ENCODE results near the gene ZBED2. TPM values are rescaled to one million over a fixed set of nuclear protein-coding genes. Genes with fewer than 3 reads are reported as not detected.

ZBED2 gene
- total RNA-seq, 1 donor from 2014 or later, result 543 TPM

- DNase-seq (ENCODE audit: low spot score), result no peak
- Mint-ChIP-seq H3K36me3 (ENCODE audit: low read depth) (peaks cover 89% of the 10 kb centered on the region), H3K9me3 (peaks cover 12% of the 10 kb centered on the region), H3K4me1 (ENCODE audit: low read depth) (peaks cover 70% of the 10 kb centered on the region), H3K27me3 (ENCODE audit: low read depth) (no peaks in the 10 kb centered on the region), H3K4me3 (ENCODE audit: low read depth) (no peak overlapping the region), H3K27ac (no peak overlapping the region)
- intact Hi-C loops (cut with micrococcal nuclease), result no loop called here
These were observed 9.9 kb downstream of the ZBED2 start for GRCh38 chr3:111585217-111585616.

GRCh38 chr3:111584744-111585143 is 10.4 kb downstream of the ZBED2 start:
- Mint-ChIP-seq H3K27ac (peak overlapping the region; percentile 22), H3K27me3 (ENCODE audit: low read depth) (no peaks in the 10 kb centered on the region), H3K4me1 (ENCODE audit: low read depth) (peaks cover 70% of the 10 kb centered on the region), H3K36me3 (ENCODE audit: low read depth) (peaks cover 89% of the 10 kb centered on the region), H3K9me3 (peaks cover 12% of the 10 kb centered on the region), H3K4me3 (ENCODE audit: low read depth) (no peak overlapping the region)
- no peak for DNase-seq (ENCODE audit: low spot score)
- intact Hi-C loops (cut with micrococcal nuclease), result no loop called here

DNA sequence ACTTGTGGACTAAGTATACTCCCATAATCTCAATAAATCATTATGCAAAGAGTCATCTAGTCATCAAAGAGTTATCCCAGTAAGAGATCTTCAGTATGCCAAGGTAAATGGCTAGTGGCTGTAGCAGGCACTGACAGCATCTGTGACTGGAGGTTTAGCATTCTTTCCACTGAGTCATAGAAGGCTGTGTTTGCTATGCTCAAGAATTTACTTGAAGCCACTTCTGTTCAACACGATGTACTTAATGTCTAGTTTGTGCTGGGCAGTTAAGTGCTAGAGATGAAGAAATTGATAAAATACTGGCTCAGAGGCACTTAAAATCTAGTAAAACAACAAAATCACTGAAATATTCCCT is 13.0 kb downstream of the ZBED2 start:
- peak overlapping the region; percentile 82 for H3K27ac Mint-ChIP-seq
- no peak overlapping the region for H3K4me3 Mint-ChIP-seq (ENCODE audit: low read depth)
- intact Hi-C loops (cut with micrococcal nuclease), result loop anchor here (1.0 kb wide), 4 partner anchors 13 to 40 kb away; partner anchors contain the start of genes CD96 and ZBED2
- H3K27me3 Mint-ChIP-seq (ENCODE audit: low read depth), result no peaks in the 10 kb centered on the region
- DNase-seq (ENCODE audit: low spot score), result no peak
- peaks cover 89% of the 10 kb centered on the region for H3K36me3 Mint-ChIP-seq (ENCODE audit: low read depth)
- peaks cover 12% of the 10 kb centered on the region for H3K9me3 Mint-ChIP-seq
- peaks cover 77% of the 10 kb centered on the region for H3K4me1 Mint-ChIP-seq (ENCODE audit: low read depth)

DNA sequence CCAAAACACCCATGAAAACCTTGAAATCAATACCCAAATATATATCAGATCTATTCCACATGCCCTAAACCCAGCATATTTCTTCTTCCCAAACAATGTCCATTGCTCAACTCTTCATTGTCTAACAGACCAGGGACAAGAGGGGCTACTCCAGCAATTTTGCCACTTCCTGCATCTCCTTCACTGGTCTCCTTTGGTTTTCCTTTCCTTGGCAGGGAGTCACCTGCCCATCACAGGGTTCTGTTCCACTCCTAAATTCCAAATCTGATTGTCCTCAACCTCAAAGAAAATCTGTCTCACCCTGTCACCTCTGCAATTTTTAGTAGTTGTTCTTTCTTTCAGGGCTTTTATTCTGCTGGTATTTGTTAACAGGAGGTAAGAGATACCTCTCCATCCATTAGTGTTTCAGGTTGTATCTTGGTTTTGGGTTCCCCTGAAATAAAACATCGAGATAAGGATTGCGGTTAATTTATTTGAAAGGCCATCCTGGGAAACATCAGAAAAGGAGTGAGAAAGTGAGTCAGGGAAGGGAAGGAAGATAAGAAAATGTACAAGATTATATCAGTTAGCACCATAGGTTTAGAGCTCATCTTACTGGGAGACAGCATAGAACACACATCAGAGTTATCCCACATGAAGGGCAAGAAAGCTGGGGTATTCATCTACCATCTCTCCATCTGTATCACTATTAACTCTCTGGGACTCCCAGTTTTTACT is 13.6 kb downstream of the ZBED2 start:
- peaks cover 77% of the 10 kb centered on the region for H3K4me1 Mint-ChIP-seq (ENCODE audit: low read depth)
- H3K36me3 Mint-ChIP-seq (ENCODE audit: low read depth), result peaks cover 89% of the 10 kb centered on the region
- no peak for DNase-seq (ENCODE audit: low spot score)
- peak overlapping the region; percentile 82 for H3K27ac Mint-ChIP-seq
- H3K27me3 Mint-ChIP-seq (ENCODE audit: low read depth), result no peaks in the 10 kb centered on the region
- H3K9me3 Mint-ChIP-seq, result peaks cover 8% of the 10 kb centered on the region
- no peak overlapping the region for H3K4me3 Mint-ChIP-seq (ENCODE audit: low read depth)
- intact Hi-C loops (cut with micrococcal nuclease), result loop anchor here (1.0 kb wide), 4 partner anchors 14 to 39 kb away; partner anchors contain the start of genes CD96 and ZBED2

DNA sequence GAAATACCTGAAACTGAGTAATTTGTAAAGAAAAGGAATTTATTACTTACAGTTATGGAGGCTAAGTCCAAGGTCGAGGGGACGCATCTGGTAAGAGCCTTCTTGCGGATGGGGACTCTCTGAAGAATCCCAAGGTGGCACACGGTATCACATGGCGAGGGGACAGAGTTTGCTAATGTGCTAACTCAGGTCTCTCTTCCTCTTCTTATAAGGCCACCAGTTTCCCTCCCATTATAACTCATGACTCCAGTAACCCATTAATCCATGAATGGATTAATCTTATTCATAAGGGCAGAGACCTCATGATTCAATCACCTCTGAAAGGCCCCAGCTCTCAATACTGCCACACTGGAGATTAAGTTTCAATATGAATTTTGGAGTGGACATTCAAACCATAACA is 15.7 kb downstream of the ZBED2 start:
- Mint-ChIP-seq H3K9me3 (no peaks in the 10 kb centered on the region), H3K36me3 (ENCODE audit: low read depth) (peaks cover 84% of the 10 kb centered on the region), H3K27me3 (ENCODE audit: low read depth) (no peaks in the 10 kb centered on the region), H3K27ac (no peak overlapping the region), H3K4me1 (ENCODE audit: low read depth) (peaks cover 71% of the 10 kb centered on the region), H3K4me3 (ENCODE audit: low read depth) (no peak overlapping the region)
- intact Hi-C loops (cut with micrococcal nuclease), result loop anchor here (2.0 kb wide), 1 partner anchor 387 kb away; no protein-coding TSS in a partner anchor
- no peak for DNase-seq (ENCODE audit: low spot score)

DNA sequence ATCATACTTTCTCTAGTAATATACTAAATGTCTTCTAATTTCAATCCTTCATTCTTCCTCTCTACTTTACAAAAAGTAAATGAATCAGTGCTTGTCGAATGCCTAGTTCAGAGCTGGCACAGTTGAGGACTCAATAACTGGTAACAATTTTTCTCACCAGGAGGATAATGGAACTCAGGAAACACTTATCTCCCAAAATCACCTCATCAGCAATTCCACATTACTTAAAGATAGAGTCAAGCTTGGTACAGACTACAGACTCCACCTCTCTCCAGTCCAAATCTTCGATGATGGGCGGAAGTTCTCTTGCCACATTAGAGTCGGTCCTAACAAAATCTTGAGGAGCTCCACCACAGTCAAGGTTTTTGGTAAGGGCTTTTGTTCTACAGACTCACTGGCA is 16.3 kb downstream of the ZBED2 start:
- peaks cover 82% of the 10 kb centered on the region for H3K36me3 Mint-ChIP-seq (ENCODE audit: low read depth)
- H3K4me3 Mint-ChIP-seq (ENCODE audit: low read depth), result no peak overlapping the region
- H3K9me3 Mint-ChIP-seq, result no peaks in the 10 kb centered on the region
- H3K27ac Mint-ChIP-seq, result peak overlapping the region; percentile 46
- no peaks in the 10 kb centered on the region for H3K27me3 Mint-ChIP-seq (ENCODE audit: low read depth)
- peaks cover 67% of the 10 kb centered on the region for H3K4me1 Mint-ChIP-seq (ENCODE audit: low read depth)
- intact Hi-C loops (cut with micrococcal nuclease), result loop anchor here (1.0 to 2.0 kb wide), 3 partner anchors 16 to 388 kb away; partner anchors contain the start of gene ZBED2
- no peak for DNase-seq (ENCODE audit: low spot score)

- H3K27ac Mint-ChIP-seq, result peak overlapping the region; percentile 46
- intact Hi-C loops (cut with micrococcal nuclease), result loop anchor here (1.0 to 2.0 kb wide), 4 partner anchors 17 to 389 kb away; partner anchors contain the start of gene ZBED2
- no peaks in the 10 kb centered on the region for H3K27me3 Mint-ChIP-seq (ENCODE audit: low read depth)
- no peak overlapping the region for H3K4me3 Mint-ChIP-seq (ENCODE audit: low read depth)
- no peaks in the 10 kb centered on the region for H3K9me3 Mint-ChIP-seq
- H3K4me1 Mint-ChIP-seq (ENCODE audit: low read depth), result peaks cover 65% of the 10 kb centered on the region
- DNase-seq (ENCODE audit: low spot score), result no peak
- H3K36me3 Mint-ChIP-seq (ENCODE audit: low read depth), result peaks cover 82% of the 10 kb centered on the region
These were observed 17.1 kb downstream of the ZBED2 start for GRCh38 chr3:111577798-111578685.

GRCh38 chr3:111577113-111577512 is 18.0 kb downstream of the ZBED2 start:
- no peak for DNase-seq (ENCODE audit: low spot score)
- intact Hi-C loops (cut with micrococcal nuclease), result loop anchor here (1.0 kb wide), 1 partner anchor 91 kb away; no protein-coding TSS in a partner anchor
- Mint-ChIP-seq H3K27ac (peak overlapping the region; percentile 38), H3K36me3 (ENCODE audit: low read depth) (peaks cover 79% of the 10 kb centered on the region), H3K4me1 (ENCODE audit: low read depth) (peaks cover 65% of the 10 kb centered on the region), H3K4me3 (ENCODE audit: low read depth) (no peak overlapping the region), H3K9me3 (no peaks in the 10 kb centered on the region), H3K27me3 (ENCODE audit: low read depth) (no peaks in the 10 kb centered on the region)

DNA sequence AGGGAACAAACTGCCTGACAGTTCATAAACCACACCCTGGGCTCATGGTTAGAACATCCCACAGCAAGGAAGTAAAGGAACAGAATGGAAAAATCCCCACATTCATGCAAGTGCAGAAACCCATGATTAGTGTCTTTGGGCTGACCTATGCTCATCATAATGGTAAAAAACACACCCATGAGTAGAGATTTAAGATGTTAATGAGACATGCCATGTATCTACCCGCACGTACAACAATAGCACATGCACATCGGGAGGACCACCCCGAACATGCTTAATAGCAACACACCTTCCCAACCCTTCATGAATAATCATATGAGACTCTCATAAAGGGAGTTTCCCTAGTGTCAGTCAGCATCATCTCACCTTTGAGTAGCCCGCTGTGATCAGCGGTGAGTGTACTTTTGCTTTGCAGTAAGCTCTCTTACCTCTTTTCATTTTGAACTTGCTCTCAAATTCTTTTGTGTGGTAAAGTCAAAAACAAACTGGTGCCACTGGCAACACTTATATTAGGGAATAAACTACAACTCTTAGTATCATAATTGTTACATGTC is 23.2 kb downstream of the ZBED2 start:
- H3K4me3 Mint-ChIP-seq (ENCODE audit: low read depth), result no peak overlapping the region
- H3K27ac Mint-ChIP-seq, result peak overlapping the region; percentile 51
- no peaks in the 10 kb centered on the region for H3K9me3 Mint-ChIP-seq
- intact Hi-C loops (cut with micrococcal nuclease), result no loop called here
- peaks cover 78% of the 10 kb centered on the region for H3K36me3 Mint-ChIP-seq (ENCODE audit: low read depth)
- peaks cover 43% of the 10 kb centered on the region for H3K4me1 Mint-ChIP-seq (ENCODE audit: low read depth)
- H3K27me3 Mint-ChIP-seq (ENCODE audit: low read depth), result no peaks in the 10 kb centered on the region
- no peak for DNase-seq (ENCODE audit: low spot score)

- no peaks in the 10 kb centered on the region for H3K27me3 Mint-ChIP-seq (ENCODE audit: low read depth)
- peaks cover 77% of the 10 kb centered on the region for H3K36me3 Mint-ChIP-seq (ENCODE audit: low read depth)
- H3K9me3 Mint-ChIP-seq, result no peaks in the 10 kb centered on the region
- H3K27ac Mint-ChIP-seq, result no peak overlapping the region
- intact Hi-C loops (cut with micrococcal nuclease), result no loop called here
- peaks cover 43% of the 10 kb centered on the region for H3K4me1 Mint-ChIP-seq (ENCODE audit: low read depth)
- no peak for DNase-seq (ENCODE audit: low spot score)
- no peak overlapping the region for H3K4me3 Mint-ChIP-seq (ENCODE audit: low read depth)
These were observed 23.9 kb downstream of the ZBED2 start for GRCh38 chr3:111571282-111571681.

DNA sequence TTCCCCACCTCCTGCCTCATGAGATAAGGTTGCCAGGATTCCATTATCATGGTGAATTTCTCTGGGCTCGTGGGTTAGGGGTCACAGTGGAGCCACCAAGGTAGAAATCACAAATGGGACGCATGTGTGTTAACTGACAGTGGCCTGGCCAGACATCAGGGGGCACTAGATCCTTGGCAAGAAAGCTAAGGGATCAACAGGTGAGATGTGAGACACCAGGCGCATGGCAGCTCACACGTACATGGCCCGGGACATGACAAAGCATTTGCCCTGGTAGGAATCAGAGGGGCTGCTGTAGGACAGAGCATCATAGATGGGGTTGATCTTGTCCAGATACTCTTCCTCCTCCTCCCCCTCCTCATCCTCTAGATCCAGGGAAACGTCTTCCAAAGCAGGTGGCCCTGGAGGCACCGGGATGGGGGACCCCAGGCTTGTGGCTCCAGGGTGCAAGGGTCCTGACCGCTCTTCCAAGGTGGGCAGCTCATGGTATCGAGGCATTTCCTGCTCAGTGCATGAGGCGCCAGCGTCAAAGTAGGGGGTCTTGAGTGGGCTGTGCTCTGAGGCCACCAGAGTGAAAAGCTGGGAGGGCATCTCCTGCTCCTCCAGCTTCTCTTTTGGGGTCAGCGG is 24.6 kb downstream of the ZBED2 start:
- Mint-ChIP-seq H3K27me3 (ENCODE audit: low read depth) (no peaks in the 10 kb centered on the region), H3K4me1 (ENCODE audit: low read depth) (peaks cover 46% of the 10 kb centered on the region), H3K4me3 (ENCODE audit: low read depth) (no peak overlapping the region), H3K27ac (no peak overlapping the region), H3K9me3 (no peaks in the 10 kb centered on the region), H3K36me3 (ENCODE audit: low read depth) (peaks cover 74% of the 10 kb centered on the region)
- intact Hi-C loops (cut with micrococcal nuclease), result no loop called here
- DNase-seq (ENCODE audit: low spot score), result no peak

DNA sequence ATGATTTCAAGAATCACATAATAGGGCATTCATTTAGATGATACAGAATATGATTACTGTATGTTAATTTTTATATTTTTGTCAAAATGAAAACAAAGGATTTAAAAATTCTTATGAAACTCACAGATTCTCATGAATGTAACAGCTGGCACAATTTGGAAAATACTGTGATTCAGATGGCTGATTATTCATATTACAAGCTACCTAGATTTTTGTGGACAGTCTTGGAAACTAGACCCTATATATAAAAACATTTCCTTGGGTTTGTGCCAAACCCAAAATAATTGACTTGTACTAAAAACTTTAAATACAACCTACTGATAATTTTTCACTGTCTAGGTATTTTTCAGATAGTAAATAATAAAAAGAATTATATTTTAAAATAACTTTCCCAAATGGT is 26.2 kb downstream of the ZBED2 start:
- no peaks in the 10 kb centered on the region for H3K27me3 Mint-ChIP-seq (ENCODE audit: low read depth)
- no peak overlapping the region for H3K27ac Mint-ChIP-seq
- intact Hi-C loops (cut with micrococcal nuclease), result no loop called here
- H3K4me3 Mint-ChIP-seq (ENCODE audit: low read depth), result no peak overlapping the region
- peaks cover 73% of the 10 kb centered on the region for H3K36me3 Mint-ChIP-seq (ENCODE audit: low read depth)
- no peaks in the 10 kb centered on the region for H3K9me3 Mint-ChIP-seq
- no peak for DNase-seq (ENCODE audit: low spot score)
- H3K4me1 Mint-ChIP-seq (ENCODE audit: low read depth), result peaks cover 52% of the 10 kb centered on the region
